Mucosa of rectum (tissue), 2 donors: Measurements from ENCODE around the gene SPPL2C.

Experiments
- H3K27ac ChIP-seq, 2 donors: one replicate each; pipeline ENCODE4 v1.7.0; 2013; ENCODE audit warnings: inconsistent platforms in 2 of 2, low read depth in 2 of 2, low read length in 2 of 2
- H3K27me3 ChIP-seq, 2 donors: one replicate each; pipeline ENCODE4 v1.7.0; 2013; ENCODE audit warnings: low read length in 2 of 2; ENCODE audit not compliant: control insufficient read depth in 2 of 2, insufficient read depth in 2 of 2
- H3K36me3 ChIP-seq, 2 donors: one replicate each; pipeline ENCODE4 v1.7.0; 2013; ENCODE audit warnings: low read length in 2 of 2; ENCODE audit not compliant: control insufficient read depth in 2 of 2, insufficient read depth in 2 of 2
- H3K4me1 ChIP-seq, 2 donors: one replicate each; pipeline ENCODE4 v1.7.0; 2013; ENCODE audit warnings: low read length in 2 of 2, mild to moderate bottlenecking in 1 of 2; ENCODE audit not compliant: control insufficient read depth in 2 of 2, insufficient read depth in 2 of 2
- H3K4me3 ChIP-seq, 2 donors: one replicate each; pipeline ENCODE4 v1.7.0; 2013; ENCODE audit warnings: low read length in 2 of 2
- H3K9ac ChIP-seq, 2 donors: one replicate each; pipeline ENCODE4 v1.7.0; 2013; ENCODE audit warnings: low read length in 2 of 2, low read depth in 1 of 2, mild to moderate bottlenecking in 1 of 2
- H3K9me3 ChIP-seq, 2 donors: one replicate each; pipeline ENCODE4 v1.7.0; 2013; ENCODE audit warnings: low read length in 2 of 2; ENCODE audit not compliant: control insufficient read depth in 2 of 2
- donor health status: healthy.
- donor health status: Normal muscosa, but diverticular disease.

Gene SPPL2C, protein sequence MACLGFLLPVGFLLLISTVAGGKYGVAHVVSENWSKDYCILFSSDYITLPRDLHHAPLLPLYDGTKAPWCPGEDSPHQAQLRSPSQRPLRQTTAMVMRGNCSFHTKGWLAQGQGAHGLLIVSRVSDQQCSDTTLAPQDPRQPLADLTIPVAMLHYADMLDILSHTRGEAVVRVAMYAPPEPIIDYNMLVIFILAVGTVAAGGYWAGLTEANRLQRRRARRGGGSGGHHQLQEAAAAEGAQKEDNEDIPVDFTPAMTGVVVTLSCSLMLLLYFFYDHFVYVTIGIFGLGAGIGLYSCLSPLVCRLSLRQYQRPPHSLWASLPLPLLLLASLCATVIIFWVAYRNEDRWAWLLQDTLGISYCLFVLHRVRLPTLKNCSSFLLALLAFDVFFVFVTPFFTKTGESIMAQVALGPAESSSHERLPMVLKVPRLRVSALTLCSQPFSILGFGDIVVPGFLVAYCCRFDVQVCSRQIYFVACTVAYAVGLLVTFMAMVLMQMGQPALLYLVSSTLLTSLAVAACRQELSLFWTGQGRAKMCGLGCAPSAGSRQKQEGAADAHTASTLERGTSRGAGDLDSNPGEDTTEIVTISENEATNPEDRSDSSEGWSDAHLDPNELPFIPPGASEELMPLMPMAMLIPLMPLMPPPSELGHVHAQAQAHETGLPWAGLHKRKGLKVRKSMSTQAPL

DNA sequence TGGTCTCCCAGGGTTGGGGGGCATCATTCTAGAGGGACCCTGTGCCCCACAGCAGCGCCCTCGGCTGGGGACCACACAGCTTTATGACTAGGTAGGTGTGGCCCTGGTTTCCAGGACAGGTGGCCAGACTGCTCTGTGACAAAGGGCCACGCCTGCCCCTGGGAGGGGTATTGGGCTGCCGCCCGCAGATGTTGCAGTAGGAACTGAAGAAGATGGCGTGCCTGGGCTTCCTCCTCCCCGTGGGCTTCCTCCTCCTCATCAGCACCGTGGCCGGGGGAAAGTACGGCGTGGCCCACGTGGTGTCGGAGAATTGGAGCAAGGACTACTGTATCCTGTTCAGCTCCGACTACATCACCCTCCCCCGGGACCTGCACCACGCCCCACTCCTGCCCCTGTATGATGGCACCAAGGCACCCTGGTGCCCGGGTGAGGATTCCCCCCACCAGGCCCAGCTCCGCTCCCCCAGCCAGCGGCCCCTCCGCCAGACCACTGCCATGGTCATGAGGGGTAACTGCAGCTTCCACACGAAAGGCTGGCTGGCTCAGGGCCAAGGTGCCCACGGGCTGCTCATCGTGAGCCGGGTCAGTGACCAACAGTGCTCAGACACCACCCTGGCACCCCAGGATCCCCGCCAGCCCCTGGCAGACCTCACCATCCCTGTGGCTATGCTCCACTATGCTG lies at the start of gene SPPL2C:
TSS of gene SPPL2C (plus strand) at position 187 of the 681 bp plus-strand sequence. CDS start at position 213, 26 bp downstream.
- Histone ChIP-seq H3K4me1 (no peaks in the 10 kb centered on the region), H3K9me3 (no peaks in the 10 kb centered on the region), H3K27ac (no peak within 1 kb of the TSS), H3K27me3 (no peaks in the 10 kb centered on the region), H3K4me3 (no peak within 1 kb of the TSS), H3K36me3 (no peaks in the 10 kb centered on the region), H3K9ac (no peak within 1 kb of the TSS)

DNA sequence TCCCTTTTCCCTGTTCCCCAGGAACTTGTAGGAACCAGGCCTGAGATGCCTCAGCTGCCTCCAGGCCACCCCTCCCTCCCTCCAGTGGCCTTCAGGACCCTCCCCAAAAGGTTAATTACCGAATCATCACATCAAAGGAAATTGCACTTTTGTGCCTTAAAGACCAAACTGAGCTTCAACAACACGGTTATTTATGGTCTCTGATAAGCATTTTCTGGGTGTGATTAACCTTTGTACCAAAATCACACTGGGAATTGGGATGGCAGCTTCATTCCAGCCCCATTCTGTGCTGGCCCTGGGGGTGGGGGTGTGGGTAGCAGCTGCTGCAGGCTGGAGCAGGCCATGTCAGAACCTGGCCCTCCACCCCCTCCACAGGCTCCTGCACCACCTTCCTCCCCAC lies 43.9 kb upstream of the SPPL2C start:
- no peak overlapping the region for H3K9ac ChIP-seq
- no peaks in the 10 kb centered on the region for H3K36me3 ChIP-seq
- no peak overlapping the region for H3K27ac ChIP-seq
- H3K4me3 ChIP-seq, result no peak overlapping the region
- peaks cover 0 to 6% of the 10 kb centered on the region in 2 donors for H3K27me3 ChIP-seq
- H3K9me3 ChIP-seq, result no peaks in the 10 kb centered on the region
- H3K4me1 ChIP-seq, result no peaks in the 10 kb centered on the region

GRCh38 chr17:45801421-45801820 lies 43.3 kb upstream of the SPPL2C start:
- H3K27ac ChIP-seq, result no peak overlapping the region
- no peaks in the 10 kb centered on the region for H3K4me1 ChIP-seq
- no peaks in the 10 kb centered on the region for H3K9me3 ChIP-seq
- no peaks in the 10 kb centered on the region for H3K36me3 ChIP-seq
- no peak overlapping the region for H3K4me3 ChIP-seq
- H3K9ac ChIP-seq, result no peak overlapping the region
- H3K27me3 ChIP-seq, result peaks cover 0 to 6% of the 10 kb centered on the region in 2 donors

DNA sequence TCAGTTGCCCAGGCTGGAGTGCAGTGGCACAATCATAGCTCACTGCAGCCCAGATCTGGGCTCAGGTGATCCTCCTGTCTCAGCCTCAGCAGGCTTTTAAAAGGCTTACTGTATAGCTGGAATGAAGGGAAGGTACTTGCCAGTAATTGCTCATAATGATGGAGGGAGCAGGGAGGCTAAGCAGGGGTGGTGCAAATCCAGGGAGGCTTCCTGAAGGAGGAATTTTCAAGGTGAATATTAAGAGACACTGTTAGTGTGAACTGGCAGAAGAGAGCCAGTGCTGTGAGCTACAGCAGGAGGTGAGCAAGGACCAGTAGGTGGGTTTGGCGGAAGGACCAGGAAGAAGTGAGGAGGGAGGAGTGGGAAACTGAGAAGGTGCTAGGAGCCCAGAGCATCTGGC lies 35.8 kb upstream of the SPPL2C start:
- Histone ChIP-seq H3K9me3 (no peaks in the 10 kb centered on the region), H3K27ac (no peak overlapping the region), H3K4me3 (no peak overlapping the region), H3K27me3 (peaks cover 0 to 2% of the 10 kb centered on the region in 2 donors), H3K9ac (no peak overlapping the region), H3K36me3 (no peaks in the 10 kb centered on the region), H3K4me1 (no peaks in the 10 kb centered on the region)

DNA sequence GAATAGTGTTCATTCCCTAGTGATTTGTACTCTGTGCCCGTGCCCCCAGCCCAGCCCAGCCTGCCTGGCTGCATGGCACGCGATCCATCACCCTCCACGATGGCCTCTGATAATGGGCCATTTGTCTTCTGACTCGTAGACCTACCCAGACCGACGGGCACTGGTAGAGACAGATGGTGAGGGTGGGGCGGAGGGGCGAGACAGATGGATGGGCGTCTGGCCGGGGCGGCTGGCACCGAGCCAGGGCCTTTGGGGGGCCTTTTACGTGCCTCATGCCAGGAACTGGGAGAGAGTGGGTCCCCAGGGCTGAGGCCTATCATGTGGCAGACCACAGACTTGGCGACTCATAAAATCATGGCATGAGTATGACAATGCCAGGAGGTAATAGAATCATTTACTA lies 35.2 kb upstream of the SPPL2C start:
- H3K27me3 ChIP-seq, result peaks cover 0 to 2% of the 10 kb centered on the region in 2 donors
- H3K9me3 ChIP-seq, result no peaks in the 10 kb centered on the region

DNA sequence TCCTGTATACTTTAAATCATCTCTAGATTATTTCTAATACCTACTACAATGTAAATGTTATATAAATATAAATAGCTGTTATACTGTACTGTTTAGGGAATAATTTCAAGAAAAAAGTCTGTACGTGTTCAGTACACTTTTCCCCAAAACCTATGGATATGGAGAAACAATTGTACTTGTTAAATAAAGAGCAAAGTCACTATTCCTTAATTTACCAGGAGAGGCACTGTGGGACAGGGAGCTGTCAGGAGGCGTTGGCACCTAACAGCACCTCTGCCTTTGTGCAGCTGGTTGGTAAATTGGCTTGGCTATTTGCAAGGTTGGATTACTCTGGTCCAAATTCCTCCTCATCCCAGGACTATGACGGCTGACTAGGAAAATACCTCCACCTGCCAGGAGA lies 32.6 kb upstream of the SPPL2C start:
- Histone ChIP-seq H3K9me3 (no peaks in the 10 kb centered on the region), H3K27ac (no peak overlapping the region), H3K27me3 (no peaks in the 10 kb centered on the region), H3K4me1 (no peaks in the 10 kb centered on the region), H3K36me3 (no peaks in the 10 kb centered on the region), H3K9ac (no peak overlapping the region), H3K4me3 (no peak overlapping the region)

More for the DNA sequence above, 35.2 kb upstream of the SPPL2C start:
- Histone ChIP-seq H3K4me1 (no peaks in the 10 kb centered on the region), H3K27ac (no peak overlapping the region), H3K9ac (no peak overlapping the region), H3K4me3 (no peak overlapping the region), H3K36me3 (no peaks in the 10 kb centered on the region)

DNA sequence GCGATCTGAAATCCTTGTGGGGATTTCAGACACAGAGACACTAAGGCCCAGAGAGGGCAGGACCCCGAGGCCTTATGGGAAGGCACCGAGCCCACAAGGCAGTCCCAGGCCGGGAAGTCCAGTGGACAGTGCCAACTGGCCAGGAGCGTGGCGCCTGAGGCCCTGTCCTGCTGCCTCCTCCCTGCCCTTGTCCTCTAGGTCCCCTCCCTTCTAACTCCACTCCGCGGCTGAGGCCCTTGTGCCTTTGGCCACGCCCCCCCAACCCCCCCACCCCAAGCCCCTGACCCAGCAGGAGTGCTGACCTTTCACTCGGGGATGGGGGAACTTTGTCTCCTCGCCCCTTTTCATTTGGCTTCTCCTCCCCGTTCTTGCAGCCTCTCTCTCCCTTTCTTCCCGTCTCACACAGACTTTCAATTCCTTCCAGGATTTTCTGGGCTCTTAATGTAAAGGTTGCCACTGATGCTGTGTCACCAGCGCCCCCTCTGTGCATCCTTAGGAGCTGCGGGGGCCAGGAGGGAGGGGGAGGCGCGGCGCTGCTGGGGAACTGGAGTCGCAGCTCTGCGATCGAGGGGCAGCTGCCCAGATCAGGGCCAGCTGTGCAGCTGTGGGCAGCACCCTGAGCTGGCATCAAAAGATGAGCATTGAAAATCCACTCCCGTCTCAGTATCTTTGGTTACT lies 31.5 kb upstream of the SPPL2C start:
- no peaks in the 10 kb centered on the region for H3K36me3 ChIP-seq
- no peaks in the 10 kb centered on the region for H3K27me3 ChIP-seq
- H3K9me3 ChIP-seq, result no peaks in the 10 kb centered on the region
- no peak overlapping the region for H3K4me3 ChIP-seq
- H3K9ac ChIP-seq, result no peak overlapping the region
- H3K4me1 ChIP-seq, result no peaks in the 10 kb centered on the region
- no peak overlapping the region for H3K27ac ChIP-seq

- Histone ChIP-seq H3K9ac (no peak overlapping the region), H3K27me3 (no peaks in the 10 kb centered on the region), H3K27ac (no peak overlapping the region), H3K36me3 (no peaks in the 10 kb centered on the region), H3K4me1 (no peaks in the 10 kb centered on the region), H3K4me3 (no peak overlapping the region), H3K9me3 (no peaks in the 10 kb centered on the region)
Measured at GRCh38 chr17:45814622-45815606, 29.8 kb upstream of the SPPL2C start.

DNA sequence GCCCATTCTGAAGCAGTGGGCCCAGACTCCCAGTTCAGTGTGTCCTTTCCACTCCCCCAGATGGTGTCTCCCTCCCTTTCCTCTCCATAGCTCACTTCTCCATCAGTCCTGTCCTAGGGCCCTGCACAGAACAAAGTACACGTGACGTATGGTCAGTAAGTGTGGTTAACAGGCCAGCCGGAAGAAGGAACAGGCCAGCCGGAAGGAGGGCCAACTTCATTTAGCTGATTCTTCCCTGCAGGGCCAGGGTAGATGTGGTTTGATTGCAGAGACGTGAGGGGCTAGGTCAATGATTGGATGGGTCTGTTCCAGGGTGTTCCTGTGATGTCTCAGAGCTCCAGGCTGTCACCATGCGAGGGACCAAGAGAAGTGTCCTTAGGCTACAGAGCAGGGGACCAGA lies 28.9 kb upstream of the SPPL2C start:
- H3K9ac ChIP-seq, result no peak overlapping the region
- H3K4me1 ChIP-seq, result no peaks in the 10 kb centered on the region
- no peak overlapping the region for H3K27ac ChIP-seq

More for the DNA sequence above, 28.9 kb upstream of the SPPL2C start:
- Histone ChIP-seq H3K36me3 (no peaks in the 10 kb centered on the region), H3K4me3 (no peak overlapping the region), H3K9me3 (no peaks in the 10 kb centered on the region), H3K27me3 (no peaks in the 10 kb centered on the region)
